Esophagus squamous epithelium (tissue), 5 donors: ENCODE data around the gene PNPLA8. TPM values are rescaled to one million over a fixed set of nuclear protein-coding genes. Genes with fewer than 3 reads are reported as not detected.

Source experiments
- DNase-seq: peaks from one replicate; lab custom pipeline; 2025; lab: John Stamatoyannopoulos, UW
- H3K27ac ChIP-seq, 4 donors: fragments of 200-600 bp; sonication (generic); one replicate each; pipeline ENCODE4 v1.5.1; 2016 to 2019; ENCODE audit warnings: mild to moderate bottlenecking in 1 of 4
- H3K27me3 ChIP-seq, 4 donors: fragments of 200-600 bp; sonication (generic); 1 replicate in 3 of 4; 2 replicates in 1 of 4; pipeline versions ENCODE4 v1.5.1 to v1.6.0; 2017 to 2021; ENCODE audit warnings: antibody characterized with exemption in 1 of 4
- H3K36me3 ChIP-seq, 3 donors: fragments of 200-600 bp; sonication (generic); one replicate each; pipeline ENCODE4 v1.5.1; 2016 to 2019
- H3K4me1 ChIP-seq, 3 donors: fragments of 200-600 bp; sonication (generic); one replicate each; pipeline ENCODE4 v1.5.1; 2017 to 2019
- H3K4me3 ChIP-seq, 4 donors: fragments of 200-600 bp; sonication (generic); 1 replicate in 3 of 4; 2 replicates in 1 of 4; pipeline ENCODE4 v1.5.1; 2016 to 2019; ENCODE audit warnings: mild to moderate bottlenecking in 2 of 4, moderate library complexity in 1 of 4
- H3K9me3 ChIP-seq, 3 donors: fragments of 200-600 bp; sonication (generic); one replicate each; pipeline ENCODE4 v1.5.1; 2016 to 2019
- POLR2A ChIP-seq, 4 donors: fragments of 450-650 bp; IDR thresholded peaks; one replicate each; pipeline ENCODE4 v1.6.1; 2017; ENCODE audit warnings: antibody characterized with exemption in 4 of 4, mild to moderate bottlenecking in 4 of 4, moderate library complexity in 3 of 4
- WGBS, 2 donors: methylation state at CpG; one replicate each; pipeline ENCODE4 v1.1.5; 2018; 5-methylcytosine and 5-hydroxymethylcytosine counted together
- intact Hi-C: fragments of 100-400 bp; cut with DNase I; formaldehyde crosslinking; loops from one replicate; pipeline ENCODE4 v1.15.0; 2022
- total RNA-seq, 4 donors: library from RNA; depleted of rRNA; stranded (reverse); fragments of >200 nt; gene quantifications; one replicate each; pipeline ENCODE4 v1.1.0, GENCODE V29; 2016
- TF ChIP-seq, protein P1 (sequence below), 6 experiments: fragments of 450-650 bp in 4 of 6; fragments of 200-600 bp in 2 of 6; sonication (generic) in 2 of 6; IDR thresholded peaks; one replicate each; pipeline ENCODE4 v1.5.1; 2016 to 2019; ENCODE audit warnings: antibody characterized with exemption in 6 of 6, mild to moderate bottlenecking in 4 of 6, moderate library complexity in 4 of 6
- donor health status: DM: yes; HTN: yes; CAD: no.

PNPLA8 gene
- total RNA-seq, 4 donors from 2014 or later, result 15.8 to 30.7 (median 25.7) TPM

DNA sequence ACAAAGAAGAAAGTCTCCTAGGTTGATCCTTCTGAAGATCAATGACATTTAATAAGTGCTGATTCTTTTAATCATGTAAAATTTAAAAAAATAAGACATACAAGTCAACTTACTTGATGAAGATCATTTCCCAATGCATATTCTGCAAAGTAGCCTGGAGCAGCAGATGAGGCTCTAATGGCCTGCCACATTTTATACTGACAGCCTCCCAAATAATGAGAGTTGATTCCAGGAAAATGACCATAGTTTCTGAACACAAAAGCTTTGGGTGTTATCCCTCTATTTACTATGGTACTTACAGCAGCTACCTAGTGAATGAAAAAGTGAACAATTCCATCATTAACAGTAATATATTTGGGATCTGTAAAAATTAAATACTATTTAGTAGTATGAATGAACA is 38.3 kb downstream of the PNPLA8 start:
- DNase-seq, result no peak
- Histone ChIP-seq H3K36me3 (peaks cover 0 to 61% (median 4%) of the 10 kb centered on the region in 3 donors), H3K4me1 (no peaks in the 10 kb centered on the region), H3K4me3 (no peak overlapping the region), H3K27me3 (no peaks in the 10 kb centered on the region), H3K27ac (no peak overlapping the region), H3K9me3 (no peaks in the 10 kb centered on the region)
- TF ChIP-seq, protein P1, sequence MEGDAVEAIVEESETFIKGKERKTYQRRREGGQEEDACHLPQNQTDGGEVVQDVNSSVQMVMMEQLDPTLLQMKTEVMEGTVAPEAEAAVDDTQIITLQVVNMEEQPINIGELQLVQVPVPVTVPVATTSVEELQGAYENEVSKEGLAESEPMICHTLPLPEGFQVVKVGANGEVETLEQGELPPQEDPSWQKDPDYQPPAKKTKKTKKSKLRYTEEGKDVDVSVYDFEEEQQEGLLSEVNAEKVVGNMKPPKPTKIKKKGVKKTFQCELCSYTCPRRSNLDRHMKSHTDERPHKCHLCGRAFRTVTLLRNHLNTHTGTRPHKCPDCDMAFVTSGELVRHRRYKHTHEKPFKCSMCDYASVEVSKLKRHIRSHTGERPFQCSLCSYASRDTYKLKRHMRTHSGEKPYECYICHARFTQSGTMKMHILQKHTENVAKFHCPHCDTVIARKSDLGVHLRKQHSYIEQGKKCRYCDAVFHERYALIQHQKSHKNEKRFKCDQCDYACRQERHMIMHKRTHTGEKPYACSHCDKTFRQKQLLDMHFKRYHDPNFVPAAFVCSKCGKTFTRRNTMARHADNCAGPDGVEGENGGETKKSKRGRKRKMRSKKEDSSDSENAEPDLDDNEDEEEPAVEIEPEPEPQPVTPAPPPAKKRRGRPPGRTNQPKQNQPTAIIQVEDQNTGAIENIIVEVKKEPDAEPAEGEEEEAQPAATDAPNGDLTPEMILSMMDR (IDR thresholded peaks at IDR 0.05), result no peak
- no peak for TF ChIP-seq POLR2A (IDR thresholded peaks at IDR 0.05)
- intact Hi-C loops, result no loop called here

- WGBS, 2 donors, result 75% methylated on average over 5 of the region's 5 CpGs
- peaks cover 0 to 64% (median 4%) of the 10 kb centered on the region in 3 donors for H3K36me3 ChIP-seq
Measured at GRCh38 chr7:108486291-108486966, 39.5 kb downstream of the PNPLA8 start.

DNA sequence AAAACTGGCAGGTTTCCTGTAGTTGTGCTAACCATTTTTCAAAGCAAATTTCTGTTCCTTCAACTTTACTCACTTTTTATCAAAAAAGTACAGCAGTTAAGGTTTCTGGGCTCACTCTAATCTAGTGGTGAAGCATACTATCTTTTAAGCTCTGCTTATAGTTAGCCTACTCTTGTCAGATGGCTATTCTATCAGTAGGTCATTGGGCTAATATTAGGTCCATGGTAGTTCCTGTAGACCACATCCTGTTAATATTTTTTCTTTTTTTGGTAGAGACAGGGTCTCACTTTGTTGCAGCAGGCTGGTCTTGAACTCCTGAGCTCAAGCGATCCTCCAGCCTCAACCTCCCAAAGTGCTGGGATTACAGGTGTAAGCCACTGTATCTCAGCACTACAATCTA is 41.8 kb downstream of the PNPLA8 start:
- WGBS, 2 donors, result 94 to 100% methylated on average over 1 of the region's 1 CpG
- DNase-seq, result no peak

More at GRCh38 chr7:108486291-108486966, 39.5 kb downstream of the PNPLA8 start:
- no peaks in the 10 kb centered on the region for H3K4me1 ChIP-seq
- no peak overlapping the region for H3K27ac ChIP-seq
- intact Hi-C loops, result no loop called here
- H3K27me3 ChIP-seq, result no peaks in the 10 kb centered on the region
- H3K4me3 ChIP-seq, result no peak overlapping the region
- no peaks in the 10 kb centered on the region for H3K9me3 ChIP-seq
- DNase-seq, result no peak
- TF ChIP-seq, protein P1 (IDR thresholded peaks at IDR 0.05), result no peak
- no peak for TF ChIP-seq POLR2A (IDR thresholded peaks at IDR 0.05)

GRCh38 chr7:108480311-108480710 is 45.6 kb downstream of the PNPLA8 start:
- H3K36me3 ChIP-seq, result peaks cover 0 to 67% (median 6%) of the 10 kb centered on the region in 3 donors
- TF ChIP-seq, protein P1 (IDR thresholded peaks at IDR 0.05), result no peak
- TF ChIP-seq POLR2A (IDR thresholded peaks at IDR 0.05), result no peak
- intact Hi-C loops, result no loop called here
- no peak for DNase-seq
- H3K9me3 ChIP-seq, result no peaks in the 10 kb centered on the region
- no peaks in the 10 kb centered on the region for H3K4me1 ChIP-seq
- no peaks in the 10 kb centered on the region for H3K27me3 ChIP-seq
- no peak overlapping the region for H3K4me3 ChIP-seq
- 93% methylated on average over 5 of the region's 5 CpGs for WGBS, 2 donors
- H3K27ac ChIP-seq, result no peak overlapping the region

More for the DNA sequence above, 41.8 kb downstream of the PNPLA8 start:
- Histone ChIP-seq H3K9me3 (no peaks in the 10 kb centered on the region), H3K36me3 (peaks cover 0 to 59% (median 4%) of the 10 kb centered on the region in 3 donors), H3K27ac (no peak overlapping the region), H3K4me3 (no peak overlapping the region), H3K27me3 (no peaks in the 10 kb centered on the region), H3K4me1 (no peaks in the 10 kb centered on the region)
- intact Hi-C loops, result no loop called here
- TF ChIP-seq, protein P1 (IDR thresholded peaks at IDR 0.05), result no peak
- no peak for TF ChIP-seq POLR2A (IDR thresholded peaks at IDR 0.05)

GRCh38 chr7:108479751-108480150 is 46.2 kb downstream of the PNPLA8 start:
- no peaks in the 10 kb centered on the region for H3K9me3 ChIP-seq
- no peak overlapping the region for H3K27ac ChIP-seq
- H3K4me1 ChIP-seq, result no peaks in the 10 kb centered on the region
- peaks cover 0 to 67% (median 6%) of the 10 kb centered on the region in 3 donors for H3K36me3 ChIP-seq
- H3K27me3 ChIP-seq, result no peaks in the 10 kb centered on the region
- intact Hi-C loops, result no loop called here
- WGBS, 2 donors, result 85 to 96% methylated on average over 2 of the region's 2 CpGs
- TF ChIP-seq, protein P1 (IDR thresholded peaks at IDR 0.05), result no peak
- DNase-seq, result no peak
- H3K4me3 ChIP-seq, result no peak overlapping the region
